K562 (cell line): ENCODE data around the gene MARCHF7. TPM values are rescaled to one million over a fixed set of nuclear protein-coding genes. Genes with fewer than 3 reads are reported as not detected.

Source experiments
- ELF4 ChIP-seq: fragments of 450-650 bp; formaldehyde crosslinking; IDR thresholded peaks from 2 replicates; pipeline ENCODE4 v1.4.0; 2022; ENCODE audit warnings: missing genetic modification characterization
- ETV1 ChIP-seq: fragments of 450-650 bp; conservative IDR thresholded peaks from 2 replicates; pipeline ENCODE4 v1.6.1; 2016; ENCODE audit warnings: missing genetic modification characterization, control low read depth, low read depth, missing compliant biosample characterization
- GTF3C2 ChIP-seq: IDR thresholded peaks from 3 replicates; pipeline ENCODE4 v1.6.1; 2011; ENCODE audit warnings: borderline replicate concordance, mild to moderate bottlenecking, moderate library complexity; ENCODE audit not compliant: insufficient read length; ENCODE audit errors: extremely low read depth
- PTRF ChIP-seq: fragments of 450-650 bp; IDR thresholded peaks from 2 replicates; pipeline ENCODE4 v1.6.1; 2016; ENCODE audit warnings: mild to moderate bottlenecking, missing genetic modification characterization, missing compliant biosample characterization
- ZNF217 ChIP-seq: sonication (generic); formaldehyde crosslinking; IDR thresholded peaks from 2 replicates; pipeline ENCODE4 v1.8.0; 2022; ENCODE audit warnings: mild to moderate bottlenecking, missing genetic modification reagents
- ZNF41 ChIP-seq: fragments of 250-450 bp; sonication (Bioruptor Pico); conservative IDR thresholded peaks from 2 replicates; pipeline ENCODE4 v1.4.0; 2020; ENCODE audit warnings: mild to moderate bottlenecking
- ZNF592 ChIP-seq: fragments of 450-650 bp; IDR thresholded peaks from 2 replicates; pipeline ENCODE4 v1.6.1; 2017; ENCODE audit warnings: antibody characterized with exemption, mild to moderate bottlenecking
- polyA plus RNA-seq, 8 experiments: library from polyadenylated mRNA; depleted of rRNA in 4 of 8; stranded (reverse) in 5 of 8; unstranded in 3 of 8; fragments of >200 nt; fragmentation: Nextera tagmentation in 2 of 8; fragmentation: Illumina TruSeq in 1 of 8; extraction: Ambion mirVana in 2 of 8; extraction: Trizol in 1 of 8; gene quantifications; 2 replicates each; pipeline versions ENCODE4 v1.2.1 to v1.2.3, GENCODE V29; 2011 to 2014; ENCODE audit warnings: inconsistent platforms in 1 of 8, missing spikeins in 1 of 8
- total RNA-seq, 7 experiments: library from RNA; depleted of rRNA in 6 of 7; stranded (reverse); fragments of >200 nt in 6 of 7; fragmentation: Illumina TruSeq in 2 of 7; extraction: Trizol in 2 of 7; gene quantifications; 2 replicates each; pipeline versions ENCODE4 v1.2.1 to v1.2.3, GENCODE V29; 2011 to 2021; ENCODE audit warnings: low replicate concordance in 1 of 7
- TF ChIP-seq, protein P1 (sequence below): fragments of 250-450 bp; sonication (Bioruptor Pico); IDR thresholded peaks from 2 replicates; pipeline ENCODE4 v1.8.0; 2021; ENCODE audit warnings: moderate library complexity, mild to moderate bottlenecking, inconsistent platforms

Gene MARCHF7
- total and polyA plus RNA-seq, 9 of the 15 experiments (the other 6 are each of a cell fraction or from before 2014, with no cell fraction given) = 58.2 to 137 (median 86.7) TPM

DNA sequence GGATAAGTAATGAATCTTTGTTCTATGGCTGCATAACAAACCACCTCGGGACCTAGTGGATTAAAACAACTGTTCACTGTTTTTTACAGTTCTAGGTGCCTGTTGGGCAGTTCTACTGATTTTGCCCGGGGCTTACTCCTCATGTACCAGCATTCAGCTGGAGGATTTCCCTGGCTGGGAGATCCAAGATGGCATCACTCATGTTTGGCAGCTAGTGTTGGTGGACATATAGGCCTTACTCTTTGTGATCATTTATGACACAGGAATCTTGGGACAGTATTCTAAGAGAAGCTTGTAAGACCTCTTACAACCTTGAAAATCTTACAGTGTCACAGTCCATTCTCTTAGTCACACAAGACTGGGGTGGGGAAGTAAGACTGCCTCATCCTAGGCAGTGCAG lies 4.6 kb downstream of the MARCHF7 start (continued):
- no peak for TF ChIP-seq GTF3C2
- peak; percentile 82 for TF ChIP-seq ZNF592
- TF ChIP-seq, protein P1, sequence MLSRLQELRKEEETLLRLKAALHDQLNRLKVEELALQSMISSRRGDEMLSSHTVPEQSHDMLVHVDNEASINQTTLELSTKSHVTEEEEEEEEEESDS = no peak
- TF ChIP-seq ZNF217 (CRISPR knock-in tag) = no peak
- TF ChIP-seq ELF4 (CRISPR knock-in tag) = no peak
- 0 out of 2 replicates have a peak, but pooled peaks have one; percentile 32 for TF ChIP-seq ZNF41 (CRISPR knock-in tag)
- TF ChIP-seq ETV1 (tag) = 0 out of 2 replicates have a peak, but pooled peaks have one; percentile 7
- TF ChIP-seq PTRF (tag) = 0 out of 2 replicates have a peak, but pooled peaks have one; percentile 43
- TF ChIP-seq, all 486 proteins: peak for 11
